Occipital lobe (tissue), 2 donors: Measurements from ENCODE around the gene TRAPPC12. TPM values are rescaled to one million over a fixed set of nuclear protein-coding genes. Genes with fewer than 3 reads are reported as not detected.
"Not testable (repeated sequence)": the region's sequence is repeated elsewhere in the genome, so short reads cannot be mapped to it uniquely, and the experiment has no call there.

Experiments used
- DNase-seq: peaks from one replicate; lab custom pipeline; 2025; lab: John Stamatoyannopoulos, UW
- total RNA-seq: library from RNA; depleted of rRNA; stranded (reverse); fragments of >200 nt; gene quantifications from one replicate; pipeline ENCODE4 v1.2.3, GENCODE V29; 2014

The TRAPPC12 gene
- total RNA-seq, 1 donor from 2014 or later = 61.8 TPM

DNA sequence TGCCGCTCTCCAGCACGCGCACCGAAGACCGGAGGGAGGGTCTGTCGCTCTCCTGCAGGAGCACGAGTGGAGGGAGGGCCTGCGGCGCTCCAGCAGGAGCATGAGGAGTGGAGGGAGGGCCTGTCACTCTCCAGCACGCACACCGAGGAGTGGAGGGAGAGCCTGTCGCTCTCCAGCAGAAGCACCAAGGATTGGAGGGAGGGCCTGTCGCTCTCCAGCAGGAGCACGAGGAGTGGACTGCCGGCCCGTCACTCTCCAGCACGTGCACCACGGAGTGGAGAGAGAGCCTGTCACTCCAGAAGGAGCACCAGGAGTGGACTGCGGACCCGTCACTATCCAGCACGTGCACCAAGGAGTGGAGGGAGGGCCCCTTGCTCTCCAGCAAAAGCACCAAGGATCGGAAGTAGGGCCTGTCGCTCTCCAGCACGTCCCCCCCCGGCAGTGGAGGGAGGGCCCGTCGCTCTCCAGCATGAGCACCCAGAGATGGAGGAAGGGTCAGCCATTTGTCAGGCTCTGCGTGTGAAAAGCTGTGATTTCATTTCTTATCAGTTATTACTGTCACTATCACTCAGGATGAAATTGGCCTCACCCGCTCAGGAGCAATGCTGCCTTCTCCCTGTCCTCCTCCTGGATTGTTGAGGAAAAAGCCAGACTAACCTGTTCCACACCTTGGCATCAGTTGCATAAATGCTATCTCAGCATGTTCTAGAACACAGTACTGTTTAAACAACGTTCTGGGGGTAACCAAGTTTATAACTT is 103.9 kb downstream of the TRAPPC12 start:
- peak; percentile 36 for DNase-seq

DNA sequence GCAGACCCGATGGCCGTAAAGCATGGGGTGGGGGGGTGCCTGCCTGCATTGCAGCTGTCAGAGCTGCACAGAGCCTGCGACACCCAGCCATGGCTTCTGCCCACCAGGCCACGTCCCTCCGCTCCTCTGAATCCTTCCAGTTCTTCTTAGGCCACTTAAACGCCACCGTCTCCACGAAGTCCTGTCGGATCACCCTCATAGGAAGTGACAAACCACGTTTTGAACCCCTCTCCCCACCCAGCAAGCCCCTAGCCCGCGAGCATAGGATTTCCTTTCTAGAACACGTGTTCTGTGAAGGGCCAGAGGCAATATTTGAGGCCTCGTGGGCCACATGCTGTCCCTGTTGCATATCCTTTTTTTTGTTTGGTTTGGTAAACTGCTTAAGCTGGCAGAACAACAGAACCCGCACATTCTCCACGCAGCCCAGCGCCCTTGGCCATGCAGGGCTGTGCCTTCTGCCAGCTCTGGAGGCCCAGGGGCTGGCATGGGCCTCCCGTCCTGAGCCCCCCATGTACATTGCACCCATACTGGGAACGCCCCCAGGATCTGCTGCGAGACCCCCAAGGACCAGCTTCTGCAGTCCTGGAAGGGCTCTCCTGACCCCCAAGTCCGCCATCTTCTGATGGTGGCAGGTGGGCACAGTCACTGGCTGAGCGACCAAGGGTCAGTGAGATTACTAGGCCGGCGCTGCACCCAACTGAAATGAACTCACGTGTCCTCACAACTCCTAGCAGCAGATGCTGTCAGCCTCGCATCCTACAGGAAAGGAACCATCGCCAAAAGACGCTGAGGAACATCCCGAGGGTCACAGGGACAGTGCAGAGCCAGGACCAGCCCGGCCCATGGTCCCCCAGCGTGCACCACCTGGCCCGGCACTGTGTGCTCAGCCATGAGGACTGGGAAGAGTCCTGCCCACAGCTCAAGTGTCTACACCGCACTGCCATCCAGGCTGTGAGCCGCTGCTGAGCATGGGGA is 104.8 kb downstream of the TRAPPC12 start:
- DNase-seq = no peak

DNA sequence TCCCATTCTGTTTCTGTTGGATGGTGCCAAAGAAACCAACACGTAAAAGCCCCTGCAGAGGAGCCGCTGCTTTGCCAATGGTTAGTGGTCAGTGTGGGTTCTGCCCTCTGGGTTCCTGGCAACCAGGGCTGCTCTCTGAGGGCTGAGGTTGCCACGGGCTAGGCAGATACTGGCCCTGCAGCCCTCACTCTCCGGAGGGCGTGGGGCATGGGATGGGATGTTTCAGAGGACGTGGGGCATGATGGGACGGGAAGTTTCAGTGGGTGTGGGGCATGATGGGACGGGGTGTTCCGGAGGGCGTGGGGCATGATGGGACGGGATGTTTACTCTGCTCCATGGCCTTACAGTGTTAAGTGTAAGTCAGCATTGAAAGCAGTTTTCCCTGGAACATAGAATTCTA is 105.7 kb downstream of the TRAPPC12 start:
- no peak for DNase-seq

DNA sequence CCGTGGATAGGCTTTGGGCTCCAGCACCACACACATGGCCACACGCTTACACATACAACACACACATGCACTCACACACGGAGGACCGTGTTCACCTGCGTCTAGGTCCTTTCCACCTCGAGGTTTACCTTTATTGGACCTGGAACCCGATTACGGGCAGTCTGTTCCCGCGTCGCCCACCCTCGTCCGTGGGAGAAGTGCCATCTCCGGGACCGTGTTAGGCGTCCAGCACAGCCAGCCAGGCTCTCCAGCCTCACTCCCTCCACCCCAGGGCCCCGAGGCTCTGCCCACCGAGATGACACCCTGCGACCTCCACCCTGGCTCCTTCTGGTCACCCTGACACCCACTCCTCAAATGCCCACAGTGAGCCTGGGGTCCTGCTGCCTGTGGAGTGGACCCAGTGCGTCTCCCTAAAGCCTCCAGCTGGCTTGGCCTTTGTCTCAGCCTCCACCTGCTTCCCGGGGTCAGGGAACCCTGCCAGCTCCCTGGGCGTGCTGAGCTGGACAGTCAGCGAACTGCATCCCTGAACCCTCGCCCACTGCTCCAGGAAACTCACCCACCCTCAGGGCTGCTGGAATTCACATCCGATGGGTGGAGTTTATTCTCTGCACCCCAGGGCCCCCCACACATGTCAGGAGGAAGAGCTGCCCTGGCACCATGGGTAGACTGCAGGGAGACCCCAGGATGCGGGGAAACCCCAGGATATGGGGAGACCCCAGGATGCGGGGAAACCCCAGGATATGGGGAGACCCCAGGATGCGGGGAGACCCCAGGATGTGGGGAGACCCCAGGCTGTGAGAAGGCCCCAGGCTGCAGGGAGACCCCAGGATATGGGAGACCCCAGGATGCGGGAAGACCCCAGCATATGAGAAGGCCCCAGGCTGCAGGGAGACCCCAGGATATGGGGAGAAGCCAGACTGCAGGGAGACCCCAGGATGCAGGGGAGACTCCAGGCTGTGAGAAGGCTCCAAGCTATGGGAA is 106.8 kb downstream of the TRAPPC12 start:
- DNase-seq = no peak

DNA sequence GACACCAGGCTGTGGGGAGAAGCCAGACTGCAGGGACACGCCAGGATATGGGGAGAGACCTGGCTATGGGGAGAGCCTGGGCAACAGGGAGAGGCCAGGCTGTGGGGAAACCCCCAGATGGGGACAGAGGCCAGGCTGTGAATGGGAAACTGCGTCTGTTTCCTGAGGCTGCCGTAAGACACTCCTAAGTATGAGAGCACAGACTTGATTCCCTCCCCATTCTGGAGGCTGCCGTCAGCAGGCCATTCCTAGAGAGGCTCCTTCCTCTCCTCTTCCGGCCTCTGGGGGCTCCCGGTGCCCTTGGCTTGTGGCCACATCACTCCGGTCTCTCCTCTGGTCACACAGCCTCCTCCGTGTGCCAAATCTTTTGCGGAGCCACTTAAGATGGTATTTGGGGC is 107.5 kb downstream of the TRAPPC12 start:
- no peak for DNase-seq

DNA sequence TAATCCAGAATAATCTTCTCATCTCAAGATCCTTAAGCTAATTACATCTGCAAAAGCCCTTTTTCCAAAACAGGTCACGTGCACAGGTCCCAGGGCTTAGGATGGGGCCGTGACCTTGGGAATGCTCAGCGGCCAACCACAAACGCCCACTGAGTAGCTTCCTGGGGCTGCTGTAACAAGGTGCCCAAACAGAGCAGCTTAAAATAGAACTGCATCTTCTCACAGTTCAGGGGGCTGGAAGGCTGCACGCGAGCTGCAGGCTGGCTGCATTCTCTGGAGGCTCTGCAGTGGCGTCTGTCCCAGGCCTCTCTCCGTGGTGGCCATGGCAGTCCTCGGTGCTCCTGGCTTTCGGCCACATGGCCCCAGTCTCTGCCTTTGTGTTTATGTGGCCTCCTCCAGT is 107.9 kb downstream of the TRAPPC12 start:
- no peak for DNase-seq

DNA sequence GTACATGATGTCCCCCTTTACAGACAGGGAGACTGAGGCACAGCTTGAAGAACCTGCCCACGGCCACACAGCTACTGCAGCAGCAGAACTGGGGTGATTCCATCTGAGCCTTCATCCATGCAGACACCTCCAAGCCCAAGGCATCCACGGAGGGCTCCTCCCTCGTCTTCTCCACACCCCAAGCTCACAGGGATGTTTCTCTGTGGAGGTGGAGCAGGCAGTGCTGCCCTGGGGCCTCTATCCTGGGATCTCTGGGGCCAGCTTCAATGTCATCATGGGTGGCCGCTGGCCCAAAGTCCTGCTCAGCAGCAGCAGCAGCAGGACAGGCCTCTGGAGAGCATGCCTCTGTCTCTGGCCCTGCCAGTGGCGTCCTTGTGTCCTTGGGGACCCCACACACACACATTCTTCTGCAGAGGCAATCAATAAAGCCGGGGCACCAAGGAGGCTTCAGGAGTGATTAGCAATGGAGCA is 108.6 kb downstream of the TRAPPC12 start:
- no peak for DNase-seq

DNA sequence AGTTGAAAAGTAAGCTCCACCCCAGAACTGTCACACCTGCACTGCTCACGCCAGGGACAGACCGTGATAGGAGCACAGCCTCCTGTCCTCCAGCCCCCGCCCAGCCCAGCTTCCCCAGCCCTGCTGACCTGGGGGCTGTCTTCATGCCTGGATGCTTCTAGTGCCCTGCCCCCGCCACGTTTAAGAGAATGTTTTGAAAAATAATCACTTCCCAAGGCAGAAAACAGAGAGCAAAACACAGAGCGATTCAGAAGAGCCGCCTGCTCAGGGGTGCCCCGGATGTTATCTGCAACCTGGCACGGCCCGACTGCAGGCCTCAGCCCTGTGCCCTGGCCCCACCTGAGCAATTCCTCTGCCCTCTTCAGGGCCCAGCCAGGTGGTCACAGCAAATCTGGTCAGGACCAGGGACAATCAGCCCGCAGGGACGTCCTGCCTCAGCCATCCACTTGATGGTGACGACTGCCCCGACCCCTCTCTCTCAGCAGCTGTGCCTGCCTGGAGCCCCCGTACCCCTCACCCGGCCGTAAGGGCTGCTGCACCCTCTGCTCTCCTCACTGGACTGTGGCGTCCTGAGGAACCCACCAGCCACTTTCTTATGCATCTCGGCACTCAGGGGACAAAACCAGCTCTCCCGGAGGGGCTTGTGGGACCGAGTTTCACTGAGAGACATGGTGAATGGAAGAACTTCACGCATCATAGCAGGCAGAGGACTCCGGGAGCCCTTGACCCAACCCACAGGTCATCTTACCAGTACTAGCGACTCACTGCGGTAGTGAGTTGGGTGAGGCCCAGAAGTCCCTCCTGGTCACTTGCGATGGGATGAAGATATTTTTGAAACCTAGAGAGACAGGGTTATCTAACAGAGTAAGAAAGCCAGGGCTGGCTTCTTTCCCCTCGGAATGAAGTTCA is 109.6 kb downstream of the TRAPPC12 start:
- no peak for DNase-seq

DNA sequence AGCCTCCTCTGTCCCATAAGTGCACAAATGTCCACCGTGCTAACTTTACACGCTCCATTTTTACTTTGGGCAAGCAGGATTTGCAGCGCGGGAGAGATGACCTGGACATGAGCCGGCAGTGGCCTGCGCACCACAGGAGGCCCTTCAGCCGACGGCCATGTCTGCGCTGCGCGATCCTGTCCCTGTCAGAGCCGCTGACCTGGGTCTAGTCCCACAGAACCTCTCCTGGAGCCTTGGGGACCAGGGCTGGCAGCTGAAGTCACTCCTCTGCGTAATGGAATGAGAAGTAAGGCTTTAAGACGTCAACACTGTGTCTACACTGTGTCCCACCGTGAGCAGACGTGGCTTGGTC is 110.2 kb downstream of the TRAPPC12 start:
- DNase-seq = no peak

DNA sequence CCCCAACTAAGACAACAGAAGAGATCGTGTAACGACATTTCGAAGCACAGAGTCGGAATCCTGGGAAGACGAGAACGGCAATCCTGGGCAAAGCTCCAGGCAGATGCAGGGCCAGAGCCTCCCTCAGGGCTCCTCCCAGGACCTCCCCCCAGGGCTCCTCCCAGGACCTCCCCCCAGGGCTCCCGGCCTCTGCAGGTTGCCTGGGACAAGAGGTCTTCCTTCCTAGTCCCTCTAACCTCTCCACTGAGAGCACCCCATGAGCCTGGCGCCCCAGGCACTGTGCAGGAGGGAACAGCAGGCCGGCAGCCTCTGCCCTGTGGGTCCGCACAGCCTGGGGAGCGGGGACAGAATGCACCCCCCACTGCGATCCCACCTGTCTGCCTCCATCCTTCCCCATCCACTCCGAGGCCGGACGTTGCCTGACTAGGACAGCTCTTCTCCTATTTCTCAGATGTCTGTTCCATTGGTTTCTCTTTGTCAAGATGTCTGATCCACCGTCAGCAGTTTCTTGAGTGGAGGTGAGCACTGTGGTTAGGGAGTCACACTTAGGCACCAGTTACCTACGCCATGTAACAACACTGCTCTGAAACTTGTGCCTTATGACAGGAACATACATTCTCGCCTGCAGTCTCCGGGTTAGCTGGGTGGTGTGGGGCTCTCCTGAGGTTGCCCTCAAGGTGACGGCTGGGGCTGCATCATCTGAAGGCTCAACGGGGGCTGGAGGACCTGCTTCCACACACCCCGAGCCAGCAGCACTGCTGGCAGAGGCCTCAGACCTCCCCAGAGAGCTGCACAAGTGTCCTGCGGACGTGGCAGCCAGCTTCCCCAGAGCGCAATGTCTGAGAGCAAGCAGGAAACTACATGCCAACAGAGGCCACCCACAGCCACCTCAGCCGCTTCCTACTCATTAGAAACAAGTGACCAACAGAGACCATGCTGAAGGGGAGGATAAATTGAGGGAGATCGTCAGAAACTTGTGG is 111.0 kb downstream of the TRAPPC12 start:
- no peak for DNase-seq

DNA sequence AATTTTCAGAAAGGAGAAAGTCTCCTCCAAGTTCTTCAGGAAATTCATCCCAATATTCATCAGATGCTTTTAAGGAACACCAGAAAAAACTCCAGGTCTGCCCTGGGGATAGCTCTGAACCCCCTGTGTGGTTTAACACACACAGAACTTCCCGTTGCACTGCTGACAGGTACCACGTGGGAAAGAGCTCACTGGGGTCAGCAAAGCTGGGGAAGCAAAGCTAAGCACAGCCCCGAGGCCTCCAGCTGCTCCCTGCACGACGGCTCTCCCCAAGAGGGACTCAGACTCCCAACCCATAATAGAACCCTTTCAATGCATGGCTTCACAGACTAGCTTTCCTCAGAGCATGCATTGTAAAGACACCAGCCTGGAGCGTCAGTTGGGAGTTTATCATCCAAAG is 111.8 kb downstream of the TRAPPC12 start:
- DNase-seq = no peak

DNA sequence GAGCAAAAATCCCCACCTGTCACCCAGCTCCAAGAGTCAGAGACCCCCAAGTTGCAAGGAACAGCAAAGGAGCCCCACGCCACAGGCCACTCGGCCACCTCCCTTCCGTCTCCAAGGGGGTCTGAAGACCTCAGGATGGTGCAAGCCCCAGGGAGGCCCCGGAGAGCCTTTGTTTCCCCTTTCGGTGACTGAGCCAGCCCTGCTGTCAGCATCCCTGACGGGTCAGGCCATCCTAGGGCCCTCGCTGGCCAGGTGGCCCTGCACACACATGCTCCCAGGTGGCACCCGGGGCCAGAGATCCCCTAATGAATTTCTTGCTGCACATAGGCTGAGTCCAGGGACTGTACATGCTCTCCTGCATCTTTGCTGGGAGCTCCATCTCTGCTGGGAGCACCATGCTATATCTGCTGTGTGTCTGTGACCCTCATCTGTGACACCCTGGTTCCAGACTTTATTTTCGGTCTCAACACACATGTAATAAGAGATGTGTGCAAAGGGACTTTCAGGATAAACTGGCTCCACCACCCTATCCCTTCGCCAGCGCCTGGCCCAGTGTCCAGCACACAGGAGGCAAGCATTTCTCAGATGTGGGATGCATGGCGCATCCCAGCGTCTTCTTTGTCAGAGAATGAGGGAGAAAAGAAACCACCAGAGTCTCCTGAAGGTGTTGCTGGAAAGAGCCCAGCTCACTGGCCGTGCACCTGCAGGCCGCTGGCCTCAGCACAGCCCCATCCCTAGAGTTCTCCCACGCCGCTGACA is 112.4 kb downstream of the TRAPPC12 start:
- DNase-seq = no peak

DNA sequence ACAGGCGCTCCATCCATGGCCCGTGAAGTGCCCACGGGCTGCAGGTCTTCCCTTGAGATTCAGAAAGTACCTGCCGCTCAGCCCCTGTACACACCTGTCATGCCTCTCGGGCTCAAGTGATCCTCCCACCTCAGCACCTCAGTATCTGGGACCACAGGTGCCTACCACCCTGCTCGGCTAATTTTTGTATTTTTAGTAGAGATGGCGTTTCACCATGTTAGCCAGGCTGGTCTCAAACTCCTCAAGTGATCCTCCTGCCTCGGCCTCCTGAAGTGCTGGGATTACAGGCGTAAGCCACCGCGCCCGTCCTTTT is 112.9 kb downstream of the TRAPPC12 start:
- not testable (repeated sequence) for DNase-seq

DNA sequence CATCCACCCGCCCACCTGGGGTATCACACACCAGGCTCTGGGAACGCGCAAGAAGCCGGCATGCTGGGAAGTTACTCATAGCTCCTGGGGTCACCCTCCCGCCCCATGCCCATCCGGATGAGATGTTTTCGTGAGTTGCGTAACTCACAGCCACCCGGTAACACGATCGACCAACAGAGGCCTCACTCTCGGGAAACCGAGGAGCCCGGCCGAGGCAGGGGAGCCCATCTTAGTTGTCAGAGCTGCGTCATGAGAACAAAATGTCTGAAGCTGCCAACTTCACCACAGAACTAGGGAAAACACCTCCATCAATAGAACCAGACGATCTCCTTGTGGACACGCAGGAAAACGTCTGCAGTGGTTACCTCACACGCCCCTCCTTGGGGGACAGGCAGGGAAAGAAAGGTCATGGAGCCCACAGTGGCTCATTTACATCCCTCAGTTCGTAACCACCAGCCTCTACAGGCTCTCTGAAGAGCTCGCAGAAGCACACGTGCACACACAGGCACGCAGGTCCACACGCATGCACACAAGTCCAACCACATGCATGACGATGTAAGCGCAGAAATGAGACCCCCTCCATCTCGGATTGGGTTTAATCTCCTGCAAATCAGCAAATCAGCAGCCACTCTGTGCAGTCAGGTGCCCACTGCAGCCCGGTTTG is 113.6 kb downstream of the TRAPPC12 start:
- DNase-seq = no peak

DNA sequence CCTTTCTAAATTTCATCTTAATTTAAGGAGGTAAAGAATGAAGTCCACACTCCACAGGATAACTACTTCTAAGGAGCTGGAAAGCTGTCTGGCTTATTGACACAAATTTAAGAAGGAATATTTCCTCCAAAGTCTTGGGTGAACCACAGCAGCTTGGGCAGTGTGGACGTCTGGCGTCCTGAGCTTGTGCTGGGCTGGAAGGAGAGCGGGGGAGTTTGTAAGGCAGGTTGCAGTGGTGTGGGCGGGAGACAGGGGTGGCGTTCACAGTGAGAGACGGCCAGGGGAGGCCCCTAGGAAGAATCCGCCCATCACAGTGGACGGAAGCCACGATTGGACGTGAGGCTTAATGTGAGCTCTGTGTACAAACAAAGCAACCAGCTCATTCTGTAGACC is 114.1 kb downstream of the TRAPPC12 start:
- DNase-seq = no peak

DNA sequence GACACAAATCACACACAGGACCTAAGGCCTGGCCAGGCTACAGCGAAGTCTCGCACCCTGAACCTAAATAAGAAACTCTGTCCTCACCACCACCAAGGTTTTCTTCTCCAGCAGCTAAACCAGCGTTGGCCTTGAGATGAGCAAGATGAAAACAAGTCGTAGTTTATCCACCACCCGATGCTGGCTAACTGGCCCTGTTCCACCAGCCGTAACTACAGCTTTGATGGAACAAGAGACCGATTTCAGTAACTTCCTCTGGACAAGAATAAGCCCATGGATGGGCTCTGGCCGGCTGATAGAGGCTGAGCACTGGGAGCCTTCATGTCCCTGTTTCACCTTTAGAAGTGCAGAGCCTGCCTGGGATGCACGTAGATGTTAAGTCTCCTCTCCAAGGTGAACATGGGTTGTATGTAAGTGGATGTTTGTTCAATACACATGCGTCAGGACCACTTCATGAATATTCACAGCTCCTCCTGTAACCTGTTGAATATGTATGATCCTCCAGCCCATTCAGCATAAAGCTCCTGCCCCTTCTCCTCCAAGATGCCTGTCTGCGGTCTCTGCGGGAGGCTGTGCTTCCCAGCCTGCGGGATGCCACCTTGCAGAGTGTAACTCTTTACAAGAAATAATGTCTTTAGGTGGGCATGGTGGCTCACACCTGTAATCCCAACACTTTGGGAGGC is 115.6 kb downstream of the TRAPPC12 start:
- no peak for DNase-seq

DNA sequence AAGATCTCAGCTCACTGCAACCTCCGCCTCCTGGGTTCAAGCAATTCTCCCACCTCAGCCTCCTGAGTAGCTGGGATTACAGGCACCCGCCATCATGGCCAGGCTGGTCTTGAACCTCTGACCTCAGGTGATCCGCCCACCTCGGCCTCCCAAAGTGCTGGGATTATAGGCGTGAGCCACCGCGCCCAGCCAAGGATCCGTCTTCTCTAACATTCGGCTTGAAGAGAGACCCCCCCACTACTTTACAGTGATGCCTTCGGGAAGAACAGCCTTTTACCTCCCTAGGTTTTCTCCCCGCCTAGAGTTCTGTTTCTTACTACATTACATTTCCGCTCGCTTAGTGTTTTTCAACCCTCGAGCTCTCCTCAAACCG is 117.2 kb downstream of the TRAPPC12 start:
- DNase-seq = not testable (repeated sequence)
